GM19099 (cell line): ENCODE results near the gene GRPEL2.

Source experiments
- POLR2A ChIP-seq: IDR thresholded peaks from 3 replicates; pipeline ENCODE4 v1.6.1; 2011; ENCODE audit warnings: low read depth; ENCODE audit not compliant: insufficient read length; ENCODE audit errors: extremely low read depth

Gene GRPEL2

GRCh38 chr5:149345147-149345891 is at the start of gene GRPEL2:
GRPEL2 (plus strand) TSS chr5:149345499; CDS start chr5:149345540, 41 bp downstream.
- peak; percentile 88 for TF ChIP-seq POLR2A

- TF ChIP-seq POLR2A: no peak
Measured at GRCh38 chr5:149297340-149298025, 47.8 kb upstream of the GRPEL2 start.

- TF ChIP-seq POLR2A: no peak
Measured at GRCh38 chr5:149298163-149298562, 47.1 kb upstream of the GRPEL2 start.

- no peak for TF ChIP-seq POLR2A
Measured at GRCh38 chr5:149298842-149299404, 46.4 kb upstream of the GRPEL2 start.

GRCh38 chr5:149299451-149300054 is 45.7 kb upstream of the GRPEL2 start:
- no peak for TF ChIP-seq POLR2A

GRCh38 chr5:149300441-149300840 is 44.9 kb upstream of the GRPEL2 start:
- no peak for TF ChIP-seq POLR2A

GRCh38 chr5:149301049-149301743 is 44.1 kb upstream of the GRPEL2 start:
- no peak for TF ChIP-seq POLR2A

GRCh38 chr5:149301744-149302380 is 43.4 kb upstream of the GRPEL2 start:
- TF ChIP-seq POLR2A: no peak

- no peak for TF ChIP-seq POLR2A
Measured at GRCh38 chr5:149302641-149303040, 42.7 kb upstream of the GRPEL2 start.

GRCh38 chr5:149303210-149303609 is 42.1 kb upstream of the GRPEL2 start:
- TF ChIP-seq POLR2A: no peak

GRCh38 chr5:149304195-149305078 is 40.9 kb upstream of the GRPEL2 start:
- no peak for TF ChIP-seq POLR2A

- TF ChIP-seq POLR2A: no peak
Measured at GRCh38 chr5:149309354-149309753, 35.9 kb upstream of the GRPEL2 start.

GRCh38 chr5:149310488-149310887 is 34.8 kb upstream of the GRPEL2 start:
- no peak for TF ChIP-seq POLR2A
